GM12892 (cell line): Measurements from ENCODE around the gene SPOCK2.

Source experiments
- POLR2A ChIP-seq: IDR thresholded peaks from 2 replicates; pipeline ENCODE4 v1.6.1; 2011; ENCODE audit warnings: low read depth, low read length, control low read depth
- TAF1 ChIP-seq: IDR thresholded peaks from 2 replicates; pipeline ENCODE4 v1.6.1; 2011; ENCODE audit warnings: low read depth, mild to moderate bottlenecking, control low read depth, low read length, borderline replicate concordance

- TF ChIP-seq POLR2A (no peak), TAF1 (no peak)
Measured at GRCh38 chr10:72107325-72108003, 19.1 kb upstream of the SPOCK2 start.
